HG03097 (cell line): ENCODE data around the gene AMHR2.
A peak's percentile ranks its signal among the peaks of the same experiment; 100 is the strongest.
"Not testable (repeated sequence)": the region's sequence is repeated elsewhere in the genome, so short reads cannot be mapped to it uniquely, and the experiment has no call there.

Source experiments
- ATAC-seq: cut with Tn5 transposase; IDR thresholded peaks from one replicate; pipeline ENCODE4 v1.9.1; 2021; ENCODE audit not compliant: unreplicated experiment, low FRiP score

The AMHR2 gene

GRCh38 chr12:53414756-53415417 lies 8.8 kb upstream of the AMHR2 start:
- no peak for ATAC-seq

- ATAC-seq: not testable (repeated sequence)
Measured at GRCh38 chr12:53415752-53416389, 7.8 kb upstream of the AMHR2 start.

- ATAC-seq: not testable (repeated sequence)
Measured at GRCh38 chr12:53417291-53417816, 6.3 kb upstream of the AMHR2 start.

GRCh38 chr12:53418221-53418620 lies 5.4 kb upstream of the AMHR2 start:
- no peak for ATAC-seq

GRCh38 chr12:53419756-53420155 lies 3.9 kb upstream of the AMHR2 start:
- ATAC-seq: no peak

- ATAC-seq: not testable (repeated sequence)
Measured at GRCh38 chr12:53422247-53422646, 1.4 kb upstream of the AMHR2 start.

GRCh38 chr12:53424626-53425514 lies 1.2 kb downstream of the AMHR2 start:
- ATAC-seq: no peak

- ATAC-seq: no peak
Measured at GRCh38 chr12:53425515-53426150, 2.0 kb downstream of the AMHR2 start.

GRCh38 chr12:53427905-53428594 lies 4.4 kb downstream of the AMHR2 start:
- no peak for ATAC-seq

GRCh38 chr12:53428741-53429140 lies 5.1 kb downstream of the AMHR2 start:
- no peak for ATAC-seq

GRCh38 chr12:53430116-53430515 lies 6.5 kb downstream of the AMHR2 start:
- no peak for ATAC-seq

GRCh38 chr12:53431187-53431586 lies 7.5 kb downstream of the AMHR2 start:
- ATAC-seq: no peak

GRCh38 chr12:53435326-53435725 lies 11.7 kb downstream of the AMHR2 start:
- not testable (repeated sequence) for ATAC-seq

GRCh38 chr12:53439582-53439981 lies 15.9 kb downstream of the AMHR2 start:
- ATAC-seq: not testable (repeated sequence)

- ATAC-seq: peak; percentile 99
Measured at GRCh38 chr12:53441040-53441833, 17.6 kb downstream of the AMHR2 start, which contains the start of gene PRR13. PRR13 (plus strand) TSS chr12:53441734; CDS start chr12:53442715, 981 bp downstream.

- ATAC-seq: no peak
Measured at GRCh38 chr12:53443955-53444354, 20.3 kb downstream of the AMHR2 start.

- ATAC-seq: not testable (repeated sequence)
Measured at GRCh38 chr12:53444593-53445325, 21.1 kb downstream of the AMHR2 start.

GRCh38 chr12:53450936-53451335 lies 27.3 kb downstream of the AMHR2 start:
- no peak for ATAC-seq
